Neural cell (in vitro differentiated cells): ENCODE data around the gene WDR37. TPM values are rescaled to one million over a fixed set of nuclear protein-coding genes. Genes with fewer than 3 reads are reported as not detected.
"Not testable (repeated sequence)": the region's sequence is repeated elsewhere in the genome, so short reads cannot be mapped to it uniquely, and the experiment has no call there.

Source experiments
- H2AFZ ChIP-seq: fragments of 200-600, 300-800 bp; sonication (generic), shearing (Covaris generic); 2 replicates; pipeline ENCODE4 v1.6.0; 2014; ENCODE audit warnings: low read depth, mild to moderate bottlenecking, antibody characterized with exemption, low read length, moderate library complexity
- H3F3A ChIP-seq: fragments of 200-600 bp; shearing (Covaris generic); 2 replicates; pipeline ENCODE4 v1.6.1; 2016; ENCODE audit warnings: mild to moderate bottlenecking, moderate library complexity, mixed read lengths, antibody characterized with exemption, low read length; ENCODE audit not compliant: insufficient read depth, poor library complexity, severe bottlenecking
- H3K27ac ChIP-seq: fragments of 200-600, 300-800 bp; sonication (generic), shearing (Covaris generic); 2 replicates; pipeline ENCODE4 v1.5.1; 2014; ENCODE audit warnings: mild to moderate bottlenecking, low read length, moderate library complexity
- H3K27me3 ChIP-seq: fragments of 300-800, 200-600 bp; sonication (generic), shearing (Covaris generic); 2 replicates; pipeline ENCODE4 v1.6.0; 2014; ENCODE audit warnings: mild to moderate bottlenecking, low read depth, low read length, moderate library complexity; ENCODE audit not compliant: insufficient read depth
- H3K36me3 ChIP-seq: fragments of 300-800, 200-600 bp; sonication (generic), shearing (Covaris generic); 2 replicates; pipeline ENCODE4 v1.5.1; 2014; ENCODE audit warnings: mild to moderate bottlenecking, antibody characterized with exemption, low read length, moderate library complexity; ENCODE audit not compliant: insufficient read depth
- H3K4me2 ChIP-seq: fragments of 300-800, 200-600 bp; sonication (generic), shearing (Covaris generic); 2 replicates; pipeline ENCODE4 v1.6.0; 2014; ENCODE audit warnings: mild to moderate bottlenecking, low read length
- H3K4me3 ChIP-seq: fragments of 300-800, 200-600 bp; sonication (generic), shearing (Covaris generic); 2 replicates; pipeline ENCODE4 v1.5.1; 2014; ENCODE audit warnings: mild to moderate bottlenecking, low read length, moderate library complexity
- H3K79me2 ChIP-seq: fragments of 200-600 bp; shearing (Covaris generic); replicated peaks from 2 replicates; pipeline ENCODE4 v1.6.0; 2014; ENCODE audit warnings: mild to moderate bottlenecking, low read length, moderate library complexity; ENCODE audit not compliant: insufficient read depth
- H3K9ac ChIP-seq: fragments of 300-800, 200-600 bp; sonication (generic), shearing (Covaris generic); 2 replicates; pipeline ENCODE4 v1.6.1; 2016; ENCODE audit warnings: mild to moderate bottlenecking, low read length, mixed read lengths
- H3K9me2 ChIP-seq: fragments of 200-600 bp; shearing (Covaris generic); 2 replicates; pipeline ENCODE4 v1.6.1; 2016; ENCODE audit warnings: mild to moderate bottlenecking, low read length, mixed read lengths; ENCODE audit not compliant: insufficient read depth
- H3K9me3 ChIP-seq: fragments of 200-600, 300-800 bp; sonication (generic), shearing (Covaris generic); 2 replicates; pipeline ENCODE4 v1.6.1; 2016; ENCODE audit warnings: mild to moderate bottlenecking, mixed run types, low read length, moderate library complexity, mixed read lengths
- H4K20me1 ChIP-seq: fragments of 200-600 bp; shearing (Covaris generic); 2 replicates; pipeline ENCODE4 v1.6.1; 2016; ENCODE audit warnings: mild to moderate bottlenecking, mixed run types; ENCODE audit not compliant: insufficient read depth
- EP300 ChIP-seq: fragments of 450-650 bp; conservative IDR thresholded peaks from 2 replicates; pipeline ENCODE4 v1.6.1; 2014; ENCODE audit warnings: antibody characterized with exemption, mild to moderate bottlenecking, moderate library complexity; ENCODE audit not compliant: poor library complexity, severe bottlenecking
- EZH2 ChIP-seq: fragments of 200-600, 300-800 bp; shearing (Covaris generic), sonication (generic); IDR thresholded peaks from 2 replicates; pipeline ENCODE4 v1.6.1; 2014; ENCODE audit warnings: antibody characterized with exemption, low read length, borderline replicate concordance, mild to moderate bottlenecking; ENCODE audit not compliant: insufficient read depth, poor library complexity, severe bottlenecking
- MXI1 ChIP-seq: fragments of 450-650 bp; conservative IDR thresholded peaks from 2 replicates; pipeline ENCODE4 v1.6.1; 2014; ENCODE audit warnings: antibody characterized with exemption, mild to moderate bottlenecking; ENCODE audit not compliant: poor library complexity, severe bottlenecking
- RAD21 ChIP-seq: fragments of 450-650 bp; conservative IDR thresholded peaks from 2 replicates; pipeline ENCODE4 v1.6.1; 2014; ENCODE audit warnings: antibody characterized with exemption, mild to moderate bottlenecking, moderate library complexity
- SMC3 ChIP-seq: fragments of 450-650 bp; conservative IDR thresholded peaks from 2 replicates; pipeline ENCODE4 v1.6.1; 2014; ENCODE audit warnings: antibody characterized with exemption, mild to moderate bottlenecking, moderate library complexity; ENCODE audit not compliant: poor library complexity
- polyA plus RNA-seq: library from polyadenylated mRNA; depleted of rRNA; stranded (reverse); fragments of >200 nt; gene quantifications from 2 replicates; pipeline ENCODE4 v1.2.3, GENCODE V29; 2014
- TF ChIP-seq, protein P1 (sequence below): fragments of 450-650 bp; IDR thresholded peaks from 2 replicates; pipeline ENCODE4 v1.5.1; 2014; ENCODE audit warnings: antibody characterized with exemption, mild to moderate bottlenecking, moderate library complexity; ENCODE audit not compliant: poor library complexity, severe bottlenecking
- TF ChIP-seq, protein P2 (sequence below): IDR thresholded peaks from 2 replicates; pipeline ENCODE4 v1.6.1; 2012; ENCODE audit warnings: borderline replicate concordance

The WDR37 gene
- polyA plus RNA-seq, 1 donor from 2014 or later: 32.3 TPM

DNA sequence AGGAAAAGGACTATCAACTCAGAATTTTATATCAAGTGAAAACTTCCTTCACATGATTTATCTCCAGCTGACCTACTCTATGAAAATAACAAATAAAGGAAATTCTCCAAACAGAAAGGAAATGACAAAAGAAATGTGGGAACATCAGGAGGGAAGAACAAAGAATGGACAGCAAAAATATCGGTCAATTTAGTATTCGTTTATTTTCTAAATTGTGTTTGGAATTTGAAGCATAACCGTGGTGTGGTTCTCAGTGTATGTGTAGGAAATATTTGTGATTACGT is 8.7 kb downstream of the WDR37 start:
- Histone ChIP-seq H3K9me3 (no peaks in the 10 kb centered on the region), H3K4me2 (no peak overlapping the region), H3K27me3 (no peaks in the 10 kb centered on the region), H3K27ac (no peak overlapping the region), H3K36me3 (no peaks in the 10 kb centered on the region), H3K9ac (no peak overlapping the region), H3K9me2 (no peaks in the 10 kb centered on the region), H2AFZ (no peak overlapping the region), H4K20me1 (no peaks in the 10 kb centered on the region), H3K79me2 (peaks cover 21% of the 10 kb centered on the region), H3F3A (no peaks in the 10 kb centered on the region), H3K4me3 (no peak overlapping the region)
- TF ChIP-seq MXI1 (no peak), SMC3 (no peak)

DNA sequence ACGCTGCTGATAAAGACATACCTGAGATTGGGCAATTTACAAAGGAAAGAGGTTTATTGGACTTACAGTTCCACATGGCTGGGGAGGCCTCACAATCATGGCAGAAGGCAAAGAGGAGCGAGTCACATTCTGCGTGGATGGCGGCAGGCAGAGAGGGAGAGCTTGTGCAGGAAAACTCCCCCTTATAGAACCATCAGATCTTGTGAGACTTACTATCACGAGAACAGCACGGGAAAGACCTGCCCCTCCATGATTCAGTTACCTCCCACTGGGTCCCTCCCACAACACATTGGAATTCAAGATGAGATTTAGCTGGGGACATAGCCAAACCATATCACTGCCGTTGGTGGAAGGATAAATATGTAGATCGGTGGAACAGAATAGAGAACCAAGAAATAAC is 10.5 kb downstream of the WDR37 start:
- H3K9ac ChIP-seq, H3K27me3 ChIP-seq, H3K4me3 ChIP-seq, H3K9me2 ChIP-seq, H3F3A ChIP-seq, H2AFZ ChIP-seq, H3K79me2 ChIP-seq, H3K36me3 ChIP-seq, H3K27ac ChIP-seq, H3K4me2 ChIP-seq, H3K9me3 ChIP-seq, H4K20me1 ChIP-seq: not testable (repeated sequence)

DNA sequence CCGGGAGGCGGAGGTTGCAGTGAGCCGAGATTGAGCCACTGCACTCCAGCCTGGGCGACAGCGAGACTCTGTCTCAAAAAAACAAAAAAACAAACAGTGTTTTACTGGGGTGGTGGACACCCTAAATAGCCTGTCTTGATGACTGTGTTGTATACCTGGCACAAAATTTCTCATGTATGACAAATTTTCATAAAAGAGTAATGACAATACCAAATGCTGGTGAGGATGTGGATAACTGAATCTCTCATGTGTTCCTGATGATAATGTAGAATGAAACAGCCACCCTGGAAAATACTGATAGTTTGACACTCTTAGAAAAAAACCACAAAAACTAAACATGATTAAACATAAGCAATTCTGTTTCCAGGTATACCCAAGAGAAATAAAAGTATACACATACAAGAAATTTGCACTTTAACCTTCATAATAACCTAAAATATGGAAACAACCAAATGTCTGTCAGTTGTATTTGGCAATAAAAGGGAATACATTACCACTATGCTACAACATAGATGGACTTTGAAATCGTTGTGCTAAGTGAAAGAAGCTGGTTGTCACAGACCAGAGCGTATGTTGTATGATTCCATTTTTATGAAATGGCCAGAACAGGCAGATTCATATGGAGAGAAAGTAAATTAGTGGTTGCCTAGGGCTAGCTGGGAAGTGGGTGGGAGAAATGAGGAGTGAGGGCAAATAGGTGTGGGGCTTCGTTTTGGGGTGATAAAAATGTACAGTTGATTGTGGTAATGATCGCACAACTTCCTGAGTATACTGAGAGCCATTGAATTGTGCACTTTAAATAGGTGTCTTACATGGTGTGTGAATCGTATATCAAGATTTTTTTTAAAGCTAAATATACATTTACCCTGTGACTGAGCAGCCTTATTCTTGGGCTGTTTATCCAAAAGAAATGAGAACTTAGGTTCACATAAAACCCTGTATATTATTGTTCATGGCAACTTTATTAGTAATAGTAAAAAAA is 12.5 kb downstream of the WDR37 start:
- H4K20me1 ChIP-seq: no peaks in the 10 kb centered on the region
- no peak overlapping the region for H3K4me2 ChIP-seq
- no peaks in the 10 kb centered on the region for H3K79me2 ChIP-seq
- no peaks in the 10 kb centered on the region for H3K9me2 ChIP-seq
- no peaks in the 10 kb centered on the region for H3F3A ChIP-seq
- H3K4me3 ChIP-seq: no peak overlapping the region
- peaks cover 1% of the 10 kb centered on the region for H3K36me3 ChIP-seq
- no peaks in the 10 kb centered on the region for H3K9me3 ChIP-seq
- TF ChIP-seq EP300: no peak
- TF ChIP-seq RAD21: no peak
- no peak for TF ChIP-seq MXI1
- TF ChIP-seq EZH2: no peak
- TF ChIP-seq SMC3: no peak
- TF ChIP-seq, protein P1, sequence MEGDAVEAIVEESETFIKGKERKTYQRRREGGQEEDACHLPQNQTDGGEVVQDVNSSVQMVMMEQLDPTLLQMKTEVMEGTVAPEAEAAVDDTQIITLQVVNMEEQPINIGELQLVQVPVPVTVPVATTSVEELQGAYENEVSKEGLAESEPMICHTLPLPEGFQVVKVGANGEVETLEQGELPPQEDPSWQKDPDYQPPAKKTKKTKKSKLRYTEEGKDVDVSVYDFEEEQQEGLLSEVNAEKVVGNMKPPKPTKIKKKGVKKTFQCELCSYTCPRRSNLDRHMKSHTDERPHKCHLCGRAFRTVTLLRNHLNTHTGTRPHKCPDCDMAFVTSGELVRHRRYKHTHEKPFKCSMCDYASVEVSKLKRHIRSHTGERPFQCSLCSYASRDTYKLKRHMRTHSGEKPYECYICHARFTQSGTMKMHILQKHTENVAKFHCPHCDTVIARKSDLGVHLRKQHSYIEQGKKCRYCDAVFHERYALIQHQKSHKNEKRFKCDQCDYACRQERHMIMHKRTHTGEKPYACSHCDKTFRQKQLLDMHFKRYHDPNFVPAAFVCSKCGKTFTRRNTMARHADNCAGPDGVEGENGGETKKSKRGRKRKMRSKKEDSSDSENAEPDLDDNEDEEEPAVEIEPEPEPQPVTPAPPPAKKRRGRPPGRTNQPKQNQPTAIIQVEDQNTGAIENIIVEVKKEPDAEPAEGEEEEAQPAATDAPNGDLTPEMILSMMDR: no peak
- H3K27me3 ChIP-seq: no peaks in the 10 kb centered on the region
- H3K27ac ChIP-seq: no peak overlapping the region
- no peak overlapping the region for H3K9ac ChIP-seq
- H2AFZ ChIP-seq: no peak overlapping the region

DNA sequence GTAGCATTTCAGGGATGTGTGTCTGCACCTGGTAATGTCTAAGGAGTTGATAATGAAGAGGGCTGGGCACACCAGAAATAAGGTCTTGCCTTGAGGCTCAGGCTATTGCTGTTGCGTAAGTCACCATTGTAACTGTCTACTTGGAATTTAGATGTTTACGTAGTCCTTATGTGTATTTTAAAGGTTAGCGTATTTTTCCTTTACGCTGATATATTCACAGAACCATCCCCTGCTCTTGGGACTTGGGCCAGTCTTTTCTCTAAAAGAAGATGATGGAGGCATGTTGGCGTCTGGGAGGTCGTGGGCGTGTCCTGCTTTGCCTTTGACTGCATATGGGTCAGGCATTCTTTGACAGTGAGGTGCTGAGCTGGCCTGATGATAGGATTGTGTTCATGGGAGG is 14.7 kb downstream of the WDR37 start:
- no peaks in the 10 kb centered on the region for H3K9me2 ChIP-seq
- TF ChIP-seq, protein P2, sequence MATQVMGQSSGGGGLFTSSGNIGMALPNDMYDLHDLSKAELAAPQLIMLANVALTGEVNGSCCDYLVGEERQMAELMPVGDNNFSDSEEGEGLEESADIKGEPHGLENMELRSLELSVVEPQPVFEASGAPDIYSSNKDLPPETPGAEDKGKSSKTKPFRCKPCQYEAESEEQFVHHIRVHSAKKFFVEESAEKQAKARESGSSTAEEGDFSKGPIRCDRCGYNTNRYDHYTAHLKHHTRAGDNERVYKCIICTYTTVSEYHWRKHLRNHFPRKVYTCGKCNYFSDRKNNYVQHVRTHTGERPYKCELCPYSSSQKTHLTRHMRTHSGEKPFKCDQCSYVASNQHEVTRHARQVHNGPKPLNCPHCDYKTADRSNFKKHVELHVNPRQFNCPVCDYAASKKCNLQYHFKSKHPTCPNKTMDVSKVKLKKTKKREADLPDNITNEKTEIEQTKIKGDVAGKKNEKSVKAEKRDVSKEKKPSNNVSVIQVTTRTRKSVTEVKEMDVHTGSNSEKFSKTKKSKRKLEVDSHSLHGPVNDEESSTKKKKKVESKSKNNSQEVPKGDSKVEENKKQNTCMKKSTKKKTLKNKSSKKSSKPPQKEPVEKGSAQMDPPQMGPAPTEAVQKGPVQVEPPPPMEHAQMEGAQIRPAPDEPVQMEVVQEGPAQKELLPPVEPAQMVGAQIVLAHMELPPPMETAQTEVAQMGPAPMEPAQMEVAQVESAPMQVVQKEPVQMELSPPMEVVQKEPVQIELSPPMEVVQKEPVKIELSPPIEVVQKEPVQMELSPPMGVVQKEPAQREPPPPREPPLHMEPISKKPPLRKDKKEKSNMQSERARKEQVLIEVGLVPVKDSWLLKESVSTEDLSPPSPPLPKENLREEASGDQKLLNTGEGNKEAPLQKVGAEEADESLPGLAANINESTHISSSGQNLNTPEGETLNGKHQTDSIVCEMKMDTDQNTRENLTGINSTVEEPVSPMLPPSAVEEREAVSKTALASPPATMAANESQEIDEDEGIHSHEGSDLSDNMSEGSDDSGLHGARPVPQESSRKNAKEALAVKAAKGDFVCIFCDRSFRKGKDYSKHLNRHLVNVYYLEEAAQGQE: no peak
- H3K9ac ChIP-seq: no peak overlapping the region
- H3F3A ChIP-seq: no peaks in the 10 kb centered on the region
- no peak overlapping the region for H2AFZ ChIP-seq
- no peak overlapping the region for H3K4me3 ChIP-seq
- no peaks in the 10 kb centered on the region for H3K9me3 ChIP-seq
- H3K36me3 ChIP-seq: peaks cover 3% of the 10 kb centered on the region
- H4K20me1 ChIP-seq: no peaks in the 10 kb centered on the region
- H3K27ac ChIP-seq: no peak overlapping the region
- H3K27me3 ChIP-seq: no peaks in the 10 kb centered on the region
- no peaks in the 10 kb centered on the region for H3K79me2 ChIP-seq
- H3K4me2 ChIP-seq: no peak overlapping the region
